ENCODE measurements around the gene COMMD10. TPM values are rescaled to one million over a fixed set of nuclear protein-coding genes. Genes with fewer than 3 reads are reported as not detected.

The COMMD10 gene
- polyA plus RNA-seq, 1 experiment: 10.4 TPM

DNA sequence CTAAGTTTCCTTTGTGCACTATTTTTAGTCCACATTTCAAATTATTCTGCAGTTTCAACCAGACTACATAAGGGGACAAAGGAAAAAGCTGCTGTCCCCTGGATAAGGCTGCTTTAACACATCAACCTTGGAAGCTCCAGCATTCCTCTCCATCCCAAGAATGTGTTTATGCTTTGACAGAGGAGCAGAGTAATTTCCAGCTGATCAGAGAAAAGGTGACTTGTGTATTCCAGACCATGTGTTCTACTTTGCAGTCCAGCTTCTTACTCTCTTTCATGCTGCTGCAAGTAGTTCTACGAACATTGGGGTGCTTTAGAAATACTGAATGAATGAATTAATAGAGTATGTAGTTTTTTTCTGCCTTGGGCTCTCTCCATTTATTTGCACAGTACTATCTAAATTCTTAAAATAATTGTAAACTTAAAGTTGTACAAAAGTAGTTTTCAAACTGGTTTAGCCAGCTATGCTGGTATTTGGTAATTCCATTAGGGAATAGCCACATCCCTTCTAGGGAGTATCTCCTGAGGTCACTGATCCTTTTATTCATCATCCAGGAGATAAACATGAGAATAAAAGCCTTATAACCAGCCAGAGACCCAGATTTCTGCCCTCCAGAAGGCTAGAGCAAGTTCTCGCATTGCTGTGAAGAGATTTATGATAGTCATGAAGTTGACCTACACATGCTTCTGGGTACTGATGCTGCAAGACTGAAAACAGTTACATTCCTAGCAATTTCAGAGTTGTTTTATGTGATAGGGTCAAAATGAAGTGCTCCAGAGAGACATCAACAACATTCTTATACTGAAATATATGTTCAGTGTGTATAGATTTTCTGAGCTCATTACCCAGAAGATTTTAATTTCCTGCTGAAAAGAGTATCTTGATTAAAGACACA is 215.2 kb downstream of the COMMD10 start:
- CTCF ChIA-PET: no interaction called here
- Histone ChIP-seq H3K4me3 (ENCODE audit: low read depth, low read length) (no peak overlapping the region), H3K27me3 (ENCODE audit: control insufficient read depth, insufficient read depth, low read length) (no peaks in the 10 kb centered on the region), H3K36me3 (ENCODE audit: control insufficient read depth, insufficient read depth, low read length) (no peaks in the 10 kb centered on the region; the same call in none of the 2 replicates)
- POLR2A ChIA-PET: interaction anchor here (0.7 kb wide), 1 partner anchor 10 kb away, joined by 4 read pairs; no protein-coding TSS in a partner anchor
- DNase-seq (ENCODE audit: low read depth): peak; percentile 4
- TF ChIP-seq, protein P1, sequence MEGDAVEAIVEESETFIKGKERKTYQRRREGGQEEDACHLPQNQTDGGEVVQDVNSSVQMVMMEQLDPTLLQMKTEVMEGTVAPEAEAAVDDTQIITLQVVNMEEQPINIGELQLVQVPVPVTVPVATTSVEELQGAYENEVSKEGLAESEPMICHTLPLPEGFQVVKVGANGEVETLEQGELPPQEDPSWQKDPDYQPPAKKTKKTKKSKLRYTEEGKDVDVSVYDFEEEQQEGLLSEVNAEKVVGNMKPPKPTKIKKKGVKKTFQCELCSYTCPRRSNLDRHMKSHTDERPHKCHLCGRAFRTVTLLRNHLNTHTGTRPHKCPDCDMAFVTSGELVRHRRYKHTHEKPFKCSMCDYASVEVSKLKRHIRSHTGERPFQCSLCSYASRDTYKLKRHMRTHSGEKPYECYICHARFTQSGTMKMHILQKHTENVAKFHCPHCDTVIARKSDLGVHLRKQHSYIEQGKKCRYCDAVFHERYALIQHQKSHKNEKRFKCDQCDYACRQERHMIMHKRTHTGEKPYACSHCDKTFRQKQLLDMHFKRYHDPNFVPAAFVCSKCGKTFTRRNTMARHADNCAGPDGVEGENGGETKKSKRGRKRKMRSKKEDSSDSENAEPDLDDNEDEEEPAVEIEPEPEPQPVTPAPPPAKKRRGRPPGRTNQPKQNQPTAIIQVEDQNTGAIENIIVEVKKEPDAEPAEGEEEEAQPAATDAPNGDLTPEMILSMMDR (IDR thresholded peaks at IDR 0.05; ENCODE audit: insufficient read depth, low read depth, low read length): no peak

DNA sequence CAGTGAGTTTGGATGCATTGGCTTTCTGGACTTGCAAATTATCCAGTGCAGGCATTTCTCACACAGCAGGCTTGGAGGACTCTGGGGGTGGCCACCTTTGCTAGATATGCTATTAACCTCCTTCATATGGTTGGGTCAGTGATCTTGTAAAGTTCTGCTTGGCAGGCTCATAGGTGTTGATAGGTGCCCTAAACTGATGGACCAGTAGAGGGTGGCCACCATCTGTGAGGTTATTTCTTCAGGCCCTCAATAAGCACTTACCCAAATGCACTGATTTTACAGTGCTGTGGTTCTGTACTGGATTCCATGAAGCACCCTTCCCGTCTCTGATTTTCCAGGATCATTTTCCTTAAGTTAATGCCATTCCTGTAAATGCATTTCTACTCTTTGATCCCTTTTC is 216.3 kb downstream of the COMMD10 start:
- no peaks in the 10 kb centered on the region; the same call in none of the 2 replicates for H3K36me3 ChIP-seq (ENCODE audit: control insufficient read depth, insufficient read depth, low read length)
- no peak overlapping the region for H3K4me3 ChIP-seq (ENCODE audit: low read depth, low read length)
- ChIA-PET POLR2A (no interaction called here), CTCF (no interaction called here)
- DNase-seq (ENCODE audit: low read depth): no peak
- no peaks in the 10 kb centered on the region for H3K27me3 ChIP-seq (ENCODE audit: control insufficient read depth, insufficient read depth, low read length)
- TF ChIP-seq, protein P1 (IDR thresholded peaks at IDR 0.05; ENCODE audit: insufficient read depth, low read depth, low read length): no peak

DNA sequence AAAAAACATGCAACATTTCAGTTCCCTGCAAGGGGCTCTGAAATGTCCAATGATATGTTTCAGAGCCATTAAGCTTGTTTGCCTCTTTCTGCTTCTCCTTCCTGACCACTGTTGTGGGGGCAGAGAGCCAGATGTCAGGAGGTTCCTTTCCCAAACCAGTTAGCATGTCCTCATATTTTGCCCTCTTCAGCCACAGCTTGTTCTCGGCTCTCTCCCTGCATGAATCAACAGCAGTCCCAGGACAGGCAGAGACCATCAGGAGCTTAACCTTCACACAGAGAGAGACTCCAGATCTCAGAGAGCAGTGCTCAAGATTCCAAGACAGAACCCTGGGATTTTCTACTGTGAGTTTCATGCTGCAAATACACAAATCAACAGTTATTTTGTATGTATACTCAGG is 218.5 kb downstream of the COMMD10 start:
- no peak for DNase-seq (ENCODE audit: low read depth)
- no peak overlapping the region for H3K4me3 ChIP-seq (ENCODE audit: low read depth, low read length)
- CTCF ChIA-PET: no interaction called here
- POLR2A ChIA-PET: no interaction called here
- H3K36me3 ChIP-seq (ENCODE audit: control insufficient read depth, insufficient read depth, low read length): no peaks in the 10 kb centered on the region; the same call in none of the 2 replicates
- H3K27me3 ChIP-seq (ENCODE audit: control insufficient read depth, insufficient read depth, low read length): no peaks in the 10 kb centered on the region
- TF ChIP-seq, protein P1 (IDR thresholded peaks at IDR 0.05; ENCODE audit: insufficient read depth, low read depth, low read length): no peak

DNA sequence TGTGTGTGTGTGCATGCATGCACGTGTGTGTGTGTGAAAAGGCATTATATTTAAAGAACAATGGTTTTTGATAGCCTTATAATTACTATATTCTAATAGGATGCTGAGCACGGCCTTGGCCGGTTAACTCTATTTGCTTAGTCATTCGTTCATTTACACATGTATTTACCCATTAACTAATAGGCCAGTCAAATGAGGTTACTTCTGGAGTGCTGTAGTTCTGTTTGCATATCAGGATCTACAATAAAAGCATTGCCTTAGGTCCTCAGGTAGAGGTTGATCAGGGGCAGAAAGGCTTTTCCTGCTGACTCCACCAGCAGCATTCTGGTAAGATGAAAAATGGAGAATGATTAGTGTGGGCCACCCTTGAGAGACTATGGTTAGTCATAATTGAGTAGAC is 219.0 kb downstream of the COMMD10 start:
- TF ChIP-seq, protein P1 (IDR thresholded peaks at IDR 0.05; ENCODE audit: insufficient read depth, low read depth, low read length): no peak
- Histone ChIP-seq H3K4me3 (ENCODE audit: low read depth, low read length) (no peak overlapping the region), H3K36me3 (ENCODE audit: control insufficient read depth, insufficient read depth, low read length) (no peaks in the 10 kb centered on the region; the same call in none of the 2 replicates), H3K27me3 (ENCODE audit: control insufficient read depth, insufficient read depth, low read length) (no peaks in the 10 kb centered on the region)
- ChIA-PET POLR2A (no interaction called here), CTCF (no interaction called here)
- no peak for DNase-seq (ENCODE audit: low read depth)

DNA sequence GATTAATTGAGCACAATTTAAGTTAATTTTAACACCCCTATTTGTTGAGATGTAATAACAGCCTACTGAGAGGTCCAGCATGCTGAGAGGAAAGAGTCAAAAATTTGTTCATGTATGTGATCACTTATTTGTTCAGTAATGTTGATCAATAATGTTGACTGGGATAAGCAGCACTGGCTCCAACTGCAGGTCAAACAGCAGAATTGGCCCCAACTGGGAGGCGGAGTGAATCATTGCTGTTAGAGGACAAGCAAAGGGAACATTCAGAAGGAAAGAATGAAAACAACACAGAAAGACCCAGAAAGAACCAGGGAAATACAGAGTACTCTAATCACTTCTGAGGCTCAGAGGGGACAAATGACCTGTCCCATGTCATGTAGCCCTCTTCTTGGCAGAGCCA is 221.1 kb downstream of the COMMD10 start:
- Histone ChIP-seq H3K36me3 (ENCODE audit: control insufficient read depth, insufficient read depth, low read length) (no peaks in the 10 kb centered on the region; the same call in none of the 2 replicates), H3K27me3 (ENCODE audit: control insufficient read depth, insufficient read depth, low read length) (no peaks in the 10 kb centered on the region), H3K4me3 (ENCODE audit: low read depth, low read length) (no peak overlapping the region)
- TF ChIP-seq, protein P1 (IDR thresholded peaks at IDR 0.05; ENCODE audit: insufficient read depth, low read depth, low read length): no peak
- POLR2A ChIA-PET: no interaction called here
- DNase-seq (ENCODE audit: low read depth): no peak
- CTCF ChIA-PET: no interaction called here

Data from BJ (cell line).